Endothelial cell of umbilical vein (primary cell): ENCODE results near the gene MOGAT3.

Source experiments
- EZH2 ChIP-seq: IDR thresholded peaks from 2 replicates; pipeline ENCODE4 v1.6.1; 2012; ENCODE audit warnings: borderline replicate concordance, low read depth, mild to moderate bottlenecking, moderate library complexity, low read length, inconsistent platforms; ENCODE audit not compliant: severe bottlenecking
- POLR2A ChIP-seq: IDR thresholded peaks from 2 replicates; pipeline ENCODE4 v1.6.1; 2012; ENCODE audit warnings: low read depth, mild to moderate bottlenecking, control low read depth, low read length
- POLR2AphosphoS5 ChIP-seq: IDR thresholded peaks from 2 replicates; pipeline ENCODE4 v1.6.1; 2012; ENCODE audit warnings: low read depth, mild to moderate bottlenecking, control low read depth, low read length, moderate library complexity; ENCODE audit not compliant: insufficient read depth
- TF ChIP-seq, protein P1 (sequence below), 2 donors: IDR thresholded peaks; 1 replicate in 1 of 2; 2 replicates in 1 of 2; pipeline ENCODE4 v1.5.1; 2011; ENCODE audit warnings: low read length in 2 of 2, mild to moderate bottlenecking in 2 of 2, moderate library complexity in 2 of 2, control low read depth in 1 of 2, inconsistent platforms in 1 of 2, low read depth in 1 of 2; ENCODE audit not compliant: insufficient read depth in 1 of 2; ENCODE audit errors: extremely low read depth in 1 of 2
- TF ChIP-seq, protein P2 (sequence below): IDR thresholded peaks from 2 replicates; pipeline ENCODE4 v1.6.1; 2011; ENCODE audit not compliant: insufficient read depth, insufficient read length

DNA sequence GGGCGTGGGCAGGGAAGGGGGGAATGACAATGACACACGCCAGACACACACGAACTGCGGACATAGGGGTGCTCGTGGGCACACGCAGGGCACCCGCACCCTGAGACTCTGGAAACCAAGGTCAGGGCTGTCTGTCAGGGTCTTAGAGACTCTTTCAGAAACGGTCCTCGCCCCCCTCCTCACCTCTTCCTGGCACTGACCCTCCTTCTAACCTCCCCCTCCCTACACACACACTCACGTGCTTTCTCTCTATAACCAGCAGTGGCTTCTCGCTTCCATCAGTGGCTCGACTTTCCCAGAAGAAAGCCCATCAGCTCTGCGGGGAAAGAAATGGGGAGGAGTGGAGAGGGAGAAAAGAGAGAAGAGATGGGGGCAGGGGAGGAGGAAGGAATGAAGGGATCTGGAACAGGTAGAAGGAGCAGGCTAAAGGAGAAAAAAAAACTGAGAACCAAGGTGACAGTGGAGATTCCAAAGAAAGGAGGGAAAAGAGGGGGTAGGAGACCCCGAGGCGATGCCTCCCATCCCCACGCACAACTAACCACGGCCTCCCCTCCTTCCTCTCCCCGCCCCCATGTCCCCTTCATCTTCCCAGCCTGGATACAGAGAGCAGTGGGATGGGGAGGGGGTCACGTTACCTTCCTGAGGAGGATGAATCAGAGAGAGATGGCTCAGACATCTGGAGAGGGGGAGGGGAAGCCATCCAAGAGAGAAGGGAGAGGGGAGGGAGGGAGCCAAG is 33.8 kb downstream of the MOGAT3 start:
- TF ChIP-seq, protein P1, sequence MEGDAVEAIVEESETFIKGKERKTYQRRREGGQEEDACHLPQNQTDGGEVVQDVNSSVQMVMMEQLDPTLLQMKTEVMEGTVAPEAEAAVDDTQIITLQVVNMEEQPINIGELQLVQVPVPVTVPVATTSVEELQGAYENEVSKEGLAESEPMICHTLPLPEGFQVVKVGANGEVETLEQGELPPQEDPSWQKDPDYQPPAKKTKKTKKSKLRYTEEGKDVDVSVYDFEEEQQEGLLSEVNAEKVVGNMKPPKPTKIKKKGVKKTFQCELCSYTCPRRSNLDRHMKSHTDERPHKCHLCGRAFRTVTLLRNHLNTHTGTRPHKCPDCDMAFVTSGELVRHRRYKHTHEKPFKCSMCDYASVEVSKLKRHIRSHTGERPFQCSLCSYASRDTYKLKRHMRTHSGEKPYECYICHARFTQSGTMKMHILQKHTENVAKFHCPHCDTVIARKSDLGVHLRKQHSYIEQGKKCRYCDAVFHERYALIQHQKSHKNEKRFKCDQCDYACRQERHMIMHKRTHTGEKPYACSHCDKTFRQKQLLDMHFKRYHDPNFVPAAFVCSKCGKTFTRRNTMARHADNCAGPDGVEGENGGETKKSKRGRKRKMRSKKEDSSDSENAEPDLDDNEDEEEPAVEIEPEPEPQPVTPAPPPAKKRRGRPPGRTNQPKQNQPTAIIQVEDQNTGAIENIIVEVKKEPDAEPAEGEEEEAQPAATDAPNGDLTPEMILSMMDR (IDR thresholded peaks at IDR 0.05; ENCODE audit: extremely low read depth in 1 of 2, insufficient read depth in 1 of 2, low read depth in 1 of 2, low read length in 2 of 2), result no peak
- TF ChIP-seq, protein P2, sequence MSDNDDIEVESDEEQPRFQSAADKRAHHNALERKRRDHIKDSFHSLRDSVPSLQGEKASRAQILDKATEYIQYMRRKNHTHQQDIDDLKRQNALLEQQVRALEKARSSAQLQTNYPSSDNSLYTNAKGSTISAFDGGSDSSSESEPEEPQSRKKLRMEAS, result no peak
- TF ChIP-seq POLR2A (no peak), EZH2 (peak; percentile 48), POLR2AphosphoS5 (no peak)
